SK-N-SH treated with all-trans-retinoic acid at 6 μM for 48 hours (cell line): ENCODE results near the gene ROBO1.

Experiments
- ATAC-seq: fragments of 200-7000 bp; cut with Tn5 transposase; 3 replicates; pipeline ENCODE4 v1.9.1; 2020; ENCODE audit warnings: mild to moderate bottlenecking, moderate library complexity
- ARNTL ChIP-seq: fragments of 450-650 bp; formaldehyde crosslinking; IDR thresholded peaks from 2 replicates; pipeline ENCODE4 v1.5.0; 2020; ENCODE audit warnings: low read depth, mild to moderate bottlenecking, moderate library complexity, borderline replicate concordance
- BACH2 ChIP-seq: fragments of 250-450 bp; sonication (Bioruptor Pico); IDR thresholded peaks from 2 replicates; pipeline ENCODE4 v1.9.0; 2021; ENCODE audit warnings: mild to moderate bottlenecking, borderline replicate concordance
- CSDC2 ChIP-seq: fragments of 250-450 bp; sonication (Bioruptor Pico); IDR thresholded peaks from 2 replicates; pipeline ENCODE4 v1.5.0; 2020; ENCODE audit warnings: mild to moderate bottlenecking, moderate library complexity
- CSRNP3 ChIP-seq: fragments of 250-450 bp; sonication (Bioruptor Pico); IDR thresholded peaks from 2 replicates; pipeline ENCODE4 v1.5.1; 2021; ENCODE audit warnings: mild to moderate bottlenecking, moderate library complexity
- ESRRG ChIP-seq: fragments of 250-450 bp; sonication (Bioruptor Pico); IDR thresholded peaks from 2 replicates; pipeline ENCODE4 v1.6.1; 2021; ENCODE audit warnings: mild to moderate bottlenecking
- GLIS3 ChIP-seq: fragments of 250-450 bp; sonication (Bioruptor Pico); IDR thresholded peaks from 2 replicates; pipeline ENCODE4 v1.5.0; 2020; ENCODE audit warnings: mild to moderate bottlenecking, moderate library complexity
- ISL1 ChIP-seq: fragments of 250-450 bp; sonication (Bioruptor Pico); IDR thresholded peaks from 2 replicates; pipeline ENCODE4 v2.1.2; 2022; ENCODE audit warnings: mild to moderate bottlenecking, moderate library complexity
- OSR1 ChIP-seq: fragments of 250-450 bp; sonication (Bioruptor Pico); IDR thresholded peaks from 2 replicates; pipeline ENCODE4 v1.8.0; 2022; ENCODE audit warnings: moderate library complexity, mild to moderate bottlenecking, inconsistent platforms
- PATZ1 ChIP-seq: fragments of 250-450 bp; sonication (Bioruptor Pico); IDR thresholded peaks from 2 replicates; pipeline ENCODE4 v1.8.0; 2020; ENCODE audit warnings: mild to moderate bottlenecking, moderate library complexity, borderline replicate concordance
- RARB ChIP-seq: fragments of 250-450 bp; sonication (Bioruptor Pico); IDR thresholded peaks from 2 replicates; pipeline ENCODE4 v1.8.0; 2021; ENCODE audit warnings: mild to moderate bottlenecking, moderate library complexity
- SNAI2 ChIP-seq: fragments of 250-450 bp; sonication (Bioruptor Pico); IDR thresholded peaks from 2 replicates; pipeline ENCODE4 v1.5.0; 2020; ENCODE audit warnings: mild to moderate bottlenecking, moderate library complexity
- TCF4 ChIP-seq: fragments of 250-450 bp; sonication (Bioruptor Pico); IDR thresholded peaks from 2 replicates; pipeline ENCODE4 v1.8.0; 2021; ENCODE audit warnings: mild to moderate bottlenecking, moderate library complexity, borderline replicate concordance
- TOX ChIP-seq: fragments of 250-450 bp; sonication (Bioruptor Pico); IDR thresholded peaks from 2 replicates; pipeline ENCODE4 v1.8.0; 2021; ENCODE audit warnings: mild to moderate bottlenecking, moderate library complexity, borderline replicate concordance
- TSHZ2 ChIP-seq: fragments of 250-450 bp; sonication (Bioruptor Pico); IDR thresholded peaks from 2 replicates; pipeline ENCODE4 v1.5.0; 2020; ENCODE audit warnings: mild to moderate bottlenecking, moderate library complexity
- ZC3H10 ChIP-seq: fragments of 250-450 bp; sonication (Bioruptor Pico); IDR thresholded peaks from 2 replicates; pipeline ENCODE4 v1.5.1; 2021; ENCODE audit warnings: mild to moderate bottlenecking, moderate library complexity
- ZFP3 ChIP-seq: fragments of 250-450 bp; sonication (Bioruptor Pico); IDR thresholded peaks from 2 replicates; pipeline ENCODE4 v1.5.0; 2020; ENCODE audit warnings: mild to moderate bottlenecking, moderate library complexity
- ZNF70 ChIP-seq: fragments of 450-650 bp; formaldehyde crosslinking; IDR thresholded peaks from 2 replicates; pipeline ENCODE4 v1.5.0; 2020; ENCODE audit warnings: mild to moderate bottlenecking, moderate library complexity
- ZNF8 ChIP-seq: fragments of 450-650 bp; formaldehyde crosslinking; IDR thresholded peaks from 2 replicates; pipeline ENCODE4 v1.5.0; 2020; ENCODE audit warnings: mild to moderate bottlenecking, moderate library complexity
- TF ChIP-seq, protein P1 (sequence below): fragments of 250-450 bp; sonication (Bioruptor Pico); IDR thresholded peaks from 2 replicates; pipeline ENCODE4 v1.5.1; 2020; ENCODE audit warnings: low read depth, mild to moderate bottlenecking, moderate library complexity
- TF ChIP-seq, protein P2 (sequence below): fragments of 250-450 bp; sonication (Bioruptor Pico); IDR thresholded peaks from 2 replicates; pipeline ENCODE4 v1.8.0; 2021; ENCODE audit warnings: low read depth, mild to moderate bottlenecking, moderate library complexity, borderline replicate concordance

ROBO1 gene

GRCh38 chr3:78629544-78629943 lies 1138.3 kb downstream of the ROBO1 start (continued):
- no peak for TF ChIP-seq GLIS3
- TF ChIP-seq CSDC2 (CRISPR knock-in tag), result no peak
- no peak for TF ChIP-seq CSRNP3
- TF ChIP-seq TSHZ2 (CRISPR knock-in tag), result no peak

DNA sequence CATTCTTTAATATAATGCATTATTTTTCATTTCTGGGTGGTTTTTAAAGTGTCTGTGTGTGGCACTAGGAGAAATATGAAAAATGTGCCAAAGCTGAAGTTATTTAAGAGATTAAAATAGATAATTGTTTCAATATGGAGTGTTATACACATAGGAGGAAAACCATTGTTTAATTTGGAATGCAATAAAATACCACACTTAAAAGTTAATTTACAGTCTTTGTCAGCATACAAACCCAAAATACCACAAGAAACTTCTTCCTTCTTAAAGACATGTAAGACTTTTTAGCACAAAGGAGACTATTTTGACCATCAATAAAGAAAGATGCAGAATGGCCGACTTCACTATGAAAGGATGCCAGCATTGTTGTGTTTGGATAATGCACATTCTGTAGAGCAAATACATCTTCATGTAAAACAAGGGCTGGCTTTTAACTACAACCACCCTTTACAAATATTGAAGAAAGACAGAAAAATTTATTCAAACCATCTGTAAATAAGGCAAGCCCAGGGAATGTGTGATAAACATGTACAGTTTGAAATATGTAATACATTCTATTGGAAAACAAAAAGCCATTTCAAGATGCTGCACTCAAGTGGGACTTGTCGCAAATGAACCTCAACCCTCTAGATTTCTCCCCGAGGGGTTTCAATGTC lies 1146.6 kb downstream of the ROBO1 start:
- TF ChIP-seq ZNF70 (CRISPR knock-in tag), result no peak
- TF ChIP-seq ISL1 (CRISPR knock-in tag), result no peak
- TF ChIP-seq PATZ1 (CRISPR knock-in tag), result no peak
- TF ChIP-seq OSR1 (CRISPR knock-in tag), result no peak
- TF ChIP-seq, protein P1, sequence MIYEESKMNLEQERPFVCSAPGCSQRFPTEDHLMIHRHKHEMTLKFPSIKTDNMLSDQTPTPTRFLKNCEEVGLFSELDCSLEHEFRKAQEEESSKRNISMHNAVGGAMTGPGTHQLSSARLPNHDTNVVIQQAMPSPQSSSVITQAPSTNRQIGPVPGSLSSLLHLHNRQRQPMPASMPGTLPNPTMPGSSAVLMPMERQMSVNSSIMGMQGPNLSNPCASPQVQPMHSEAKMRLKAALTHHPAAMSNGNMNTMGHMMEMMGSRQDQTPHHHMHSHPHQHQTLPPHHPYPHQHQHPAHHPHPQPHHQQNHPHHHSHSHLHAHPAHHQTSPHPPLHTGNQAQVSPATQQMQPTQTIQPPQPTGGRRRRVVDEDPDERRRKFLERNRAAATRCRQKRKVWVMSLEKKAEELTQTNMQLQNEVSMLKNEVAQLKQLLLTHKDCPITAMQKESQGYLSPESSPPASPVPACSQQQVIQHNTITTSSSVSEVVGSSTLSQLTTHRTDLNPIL (CRISPR knock-in tag), result no peak
- TF ChIP-seq, protein P2, sequence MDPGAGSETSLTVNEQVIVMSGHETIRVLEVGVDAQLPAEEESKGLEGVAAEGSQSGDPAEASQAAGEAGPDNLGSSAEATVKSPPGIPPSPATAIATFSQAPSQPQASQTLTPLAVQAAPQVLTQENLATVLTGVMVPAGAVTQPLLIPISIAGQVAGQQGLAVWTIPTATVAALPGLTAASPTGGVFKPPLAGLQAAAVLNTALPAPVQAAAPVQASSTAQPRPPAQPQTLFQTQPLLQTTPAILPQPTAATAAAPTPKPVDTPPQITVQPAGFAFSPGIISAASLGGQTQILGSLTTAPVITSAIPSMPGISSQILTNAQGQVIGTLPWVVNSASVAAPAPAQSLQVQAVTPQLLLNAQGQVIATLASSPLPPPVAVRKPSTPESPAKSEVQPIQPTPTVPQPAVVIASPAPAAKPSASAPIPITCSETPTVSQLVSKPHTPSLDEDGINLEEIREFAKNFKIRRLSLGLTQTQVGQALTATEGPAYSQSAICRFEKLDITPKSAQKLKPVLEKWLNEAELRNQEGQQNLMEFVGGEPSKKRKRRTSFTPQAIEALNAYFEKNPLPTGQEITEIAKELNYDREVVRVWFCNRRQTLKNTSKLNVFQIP (CRISPR knock-in tag), result no peak
- TF ChIP-seq TOX (CRISPR knock-in tag), result no peak
- no peak for TF ChIP-seq SNAI2
- no peak for TF ChIP-seq TCF4 (CRISPR knock-in tag)
- no peak for TF ChIP-seq ZFP3 (CRISPR knock-in tag)
- TF ChIP-seq BACH2 (CRISPR knock-in tag), result no peak
- no peak for TF ChIP-seq CSDC2 (CRISPR knock-in tag)
- no peak for TF ChIP-seq RARB (CRISPR knock-in tag)
- no peak for TF ChIP-seq ARNTL (CRISPR knock-in tag)
- TF ChIP-seq ZNF8, result no peak
- TF ChIP-seq ESRRG (CRISPR knock-in tag), result no peak
- TF ChIP-seq CSRNP3, result no peak
- ATAC-seq, result no peak

GRCh38 chr3:78614486-78614885 lies 1153.3 kb downstream of the ROBO1 start:
- no peak for ATAC-seq
- TF ChIP-seq, protein P2 (CRISPR knock-in tag), result no peak
- TF ChIP-seq BACH2 (CRISPR knock-in tag) (no peak), ZC3H10 (no peak), CSRNP3 (no peak), ZNF70 (CRISPR knock-in tag) (no peak), GLIS3 (no peak), ARNTL (CRISPR knock-in tag) (no peak), RARB (CRISPR knock-in tag) (no peak)
- TF ChIP-seq, protein P1 (CRISPR knock-in tag), result no peak
